Measurements from ENCODE around the gene ZNF646.
A peak's percentile ranks its signal among the peaks of the same experiment; 100 is the strongest.

Gene ZNF646, protein sequence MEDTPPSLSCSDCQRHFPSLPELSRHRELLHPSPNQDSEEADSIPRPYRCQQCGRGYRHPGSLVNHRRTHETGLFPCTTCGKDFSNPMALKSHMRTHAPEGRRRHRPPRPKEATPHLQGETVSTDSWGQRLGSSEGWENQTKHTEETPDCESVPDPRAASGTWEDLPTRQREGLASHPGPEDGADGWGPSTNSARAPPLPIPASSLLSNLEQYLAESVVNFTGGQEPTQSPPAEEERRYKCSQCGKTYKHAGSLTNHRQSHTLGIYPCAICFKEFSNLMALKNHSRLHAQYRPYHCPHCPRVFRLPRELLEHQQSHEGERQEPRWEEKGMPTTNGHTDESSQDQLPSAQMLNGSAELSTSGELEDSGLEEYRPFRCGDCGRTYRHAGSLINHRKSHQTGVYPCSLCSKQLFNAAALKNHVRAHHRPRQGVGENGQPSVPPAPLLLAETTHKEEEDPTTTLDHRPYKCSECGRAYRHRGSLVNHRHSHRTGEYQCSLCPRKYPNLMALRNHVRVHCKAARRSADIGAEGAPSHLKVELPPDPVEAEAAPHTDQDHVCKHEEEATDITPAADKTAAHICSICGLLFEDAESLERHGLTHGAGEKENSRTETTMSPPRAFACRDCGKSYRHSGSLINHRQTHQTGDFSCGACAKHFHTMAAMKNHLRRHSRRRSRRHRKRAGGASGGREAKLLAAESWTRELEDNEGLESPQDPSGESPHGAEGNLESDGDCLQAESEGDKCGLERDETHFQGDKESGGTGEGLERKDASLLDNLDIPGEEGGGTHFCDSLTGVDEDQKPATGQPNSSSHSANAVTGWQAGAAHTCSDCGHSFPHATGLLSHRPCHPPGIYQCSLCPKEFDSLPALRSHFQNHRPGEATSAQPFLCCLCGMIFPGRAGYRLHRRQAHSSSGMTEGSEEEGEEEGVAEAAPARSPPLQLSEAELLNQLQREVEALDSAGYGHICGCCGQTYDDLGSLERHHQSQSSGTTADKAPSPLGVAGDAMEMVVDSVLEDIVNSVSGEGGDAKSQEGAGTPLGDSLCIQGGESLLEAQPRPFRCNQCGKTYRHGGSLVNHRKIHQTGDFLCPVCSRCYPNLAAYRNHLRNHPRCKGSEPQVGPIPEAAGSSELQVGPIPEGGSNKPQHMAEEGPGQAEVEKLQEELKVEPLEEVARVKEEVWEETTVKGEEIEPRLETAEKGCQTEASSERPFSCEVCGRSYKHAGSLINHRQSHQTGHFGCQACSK (N-terminal part only)

DNA sequence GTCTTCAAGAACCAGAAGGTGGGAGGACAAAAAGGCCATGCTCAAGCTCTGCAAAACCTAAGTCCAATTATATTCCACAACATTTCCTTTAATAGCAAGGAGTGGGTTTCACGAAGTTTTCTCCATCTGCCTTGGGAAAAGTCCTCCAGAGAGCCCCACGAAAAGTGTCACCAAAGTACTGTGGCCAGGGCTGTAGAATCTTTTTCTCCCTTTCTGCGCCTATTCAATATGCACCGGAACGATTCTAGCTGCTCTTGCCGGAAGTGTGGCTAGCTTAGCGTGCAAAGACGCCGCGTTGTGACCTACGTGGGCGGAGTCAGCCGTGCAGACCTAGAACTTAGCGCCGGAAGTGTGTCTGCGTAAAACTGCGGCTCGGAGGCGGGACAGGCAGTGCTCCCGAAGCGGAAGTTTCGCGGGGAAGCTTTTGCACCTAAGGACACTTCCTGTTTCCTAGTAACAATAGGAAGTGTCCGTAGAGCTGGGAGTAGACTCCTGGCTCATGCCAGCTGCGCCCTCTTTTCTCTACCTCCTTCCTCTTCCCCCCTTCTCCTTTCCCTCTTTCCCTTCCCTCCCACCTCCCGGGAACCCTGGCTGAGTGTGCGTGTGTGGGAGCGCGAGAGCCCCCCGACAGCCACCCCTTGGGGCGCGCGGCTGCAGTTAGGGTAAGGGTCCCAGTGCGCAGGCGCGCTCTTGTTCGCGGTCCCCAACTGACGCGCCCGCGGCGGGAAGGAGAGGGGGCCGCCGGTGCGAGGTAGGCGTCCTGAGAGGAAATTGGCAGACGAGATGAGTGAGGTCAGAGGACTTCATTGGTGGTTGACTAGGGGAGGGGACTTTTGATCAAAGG is at the start of gene ZNF646, which contains the start of gene ZNF668:
TSS of gene ZNF646 (plus strand) at position 453 of the 844 bp plus-strand sequence. CDS start 1,903 bp downstream, outside the sequence.
TSS of gene ZNF668 (minus strand) at position 271 of the 844 bp plus-strand sequence. CDS start 9,781 bp downstream, outside the sequence.
- DNase-seq: peak; percentile 98

DNA sequence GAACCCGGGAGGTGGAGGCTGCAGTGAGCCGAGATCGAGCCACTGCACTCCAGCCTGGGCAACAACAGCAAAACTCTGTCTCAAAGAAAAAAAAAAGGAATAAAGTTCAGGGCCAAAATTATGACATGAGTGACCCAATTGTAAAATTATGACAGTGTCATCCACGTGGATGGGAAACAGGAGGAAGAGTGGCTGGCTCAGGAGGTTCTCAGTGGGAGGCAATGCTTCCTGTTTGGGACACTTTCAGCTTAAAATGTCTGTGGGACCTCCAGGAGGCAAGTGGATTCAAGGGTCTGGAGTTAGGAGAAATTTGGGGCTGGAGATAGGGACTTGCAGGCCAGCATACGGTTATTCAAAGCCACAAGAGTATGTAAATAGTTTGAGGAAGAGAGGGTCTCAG is 48.9 kb upstream of the ZNF646 start:
- DNase-seq: no peak

DNA sequence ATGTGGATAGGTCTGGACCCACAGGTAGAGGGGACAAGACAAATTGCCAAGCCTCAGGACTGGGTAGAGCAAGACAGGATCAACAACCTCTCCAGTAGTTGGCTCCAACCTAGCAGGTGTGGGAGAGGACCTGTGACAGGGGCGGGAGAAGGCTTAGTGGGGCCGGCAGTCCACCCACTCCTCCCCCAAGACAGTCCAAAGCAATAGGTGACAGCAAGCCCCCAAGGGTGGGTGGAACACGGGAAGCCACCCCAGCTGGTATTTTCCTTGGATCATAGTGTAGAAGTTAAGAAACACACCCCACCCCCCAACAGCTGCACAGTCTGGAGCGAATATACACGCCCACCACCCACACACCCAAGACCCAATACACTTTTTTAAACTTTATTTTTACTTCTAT is 45.0 kb upstream of the ZNF646 start:
- no peak for DNase-seq

DNA sequence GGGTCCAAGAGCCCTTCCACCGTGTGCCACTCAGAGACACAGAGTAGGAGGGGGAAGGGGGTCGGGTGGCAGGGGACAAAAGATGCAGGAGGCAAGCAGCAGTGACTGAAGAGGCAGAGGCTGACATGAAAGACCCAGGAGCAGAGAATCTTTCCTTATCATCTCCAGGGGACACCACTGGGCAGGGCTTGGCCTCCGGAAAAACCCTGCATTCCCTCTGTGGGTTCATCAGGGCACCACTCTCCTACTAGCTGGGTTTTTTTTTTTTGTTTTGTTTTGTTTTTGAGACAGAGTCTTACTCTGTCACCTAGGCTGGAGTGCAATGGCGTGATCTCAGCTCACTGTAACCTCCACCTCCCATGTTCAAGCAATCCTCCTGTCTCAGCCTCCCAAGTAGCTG is 42.9 kb upstream of the ZNF646 start:
- DNase-seq: no peak

DNA sequence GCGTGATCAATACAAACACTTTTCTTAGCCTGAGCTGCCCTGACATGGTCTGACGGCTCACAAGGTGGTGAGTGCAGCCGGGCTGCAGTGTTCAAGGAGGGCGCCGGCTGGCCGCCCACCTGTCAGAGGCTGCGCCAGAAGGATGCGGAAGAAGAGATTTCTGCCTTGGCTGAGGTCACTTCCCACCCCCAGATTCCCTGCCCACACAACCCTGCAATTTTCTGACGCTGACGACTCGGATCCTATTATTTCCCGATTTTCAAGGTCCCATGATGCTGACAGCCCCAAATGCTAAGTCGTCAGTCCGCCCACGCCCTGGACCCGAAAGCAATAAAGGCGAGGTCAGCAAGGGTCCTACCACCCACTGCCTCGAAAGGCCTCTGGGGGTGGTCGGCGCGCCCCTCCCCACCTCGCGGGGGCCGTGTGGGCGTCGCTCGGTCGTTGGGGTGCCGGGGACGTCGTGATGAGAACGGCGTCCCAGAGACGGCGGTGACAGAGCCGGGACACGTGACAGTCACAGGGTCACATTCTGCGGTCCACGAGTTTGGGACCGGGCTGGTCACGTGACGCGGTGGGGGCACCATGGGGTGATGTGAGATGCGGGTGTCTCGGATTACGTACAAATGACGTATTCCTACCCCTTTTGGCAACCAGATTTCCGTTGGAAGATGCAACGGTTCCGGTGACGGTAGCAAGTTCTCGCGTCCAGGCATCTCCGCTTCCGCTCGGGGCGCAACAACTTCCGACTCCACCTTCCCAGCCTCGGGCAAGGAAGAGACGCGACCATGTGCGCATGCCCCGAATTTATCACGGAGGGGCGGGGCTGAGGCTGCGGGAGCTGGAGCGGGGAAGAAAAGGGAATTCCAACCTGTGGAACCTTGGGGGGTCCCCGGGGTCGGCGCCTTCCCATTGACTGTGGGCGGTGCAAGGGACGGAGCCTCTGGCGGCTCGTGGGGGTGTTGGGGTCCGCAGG is 41.2 kb upstream of the ZNF646 start, which contains the start of gene STX4:
TSS of gene STX4 (plus strand) at position 823 of the 973 bp plus-strand sequence. CDS start 248 bp downstream, outside the sequence.
- peak; percentile 95 for DNase-seq

DNA sequence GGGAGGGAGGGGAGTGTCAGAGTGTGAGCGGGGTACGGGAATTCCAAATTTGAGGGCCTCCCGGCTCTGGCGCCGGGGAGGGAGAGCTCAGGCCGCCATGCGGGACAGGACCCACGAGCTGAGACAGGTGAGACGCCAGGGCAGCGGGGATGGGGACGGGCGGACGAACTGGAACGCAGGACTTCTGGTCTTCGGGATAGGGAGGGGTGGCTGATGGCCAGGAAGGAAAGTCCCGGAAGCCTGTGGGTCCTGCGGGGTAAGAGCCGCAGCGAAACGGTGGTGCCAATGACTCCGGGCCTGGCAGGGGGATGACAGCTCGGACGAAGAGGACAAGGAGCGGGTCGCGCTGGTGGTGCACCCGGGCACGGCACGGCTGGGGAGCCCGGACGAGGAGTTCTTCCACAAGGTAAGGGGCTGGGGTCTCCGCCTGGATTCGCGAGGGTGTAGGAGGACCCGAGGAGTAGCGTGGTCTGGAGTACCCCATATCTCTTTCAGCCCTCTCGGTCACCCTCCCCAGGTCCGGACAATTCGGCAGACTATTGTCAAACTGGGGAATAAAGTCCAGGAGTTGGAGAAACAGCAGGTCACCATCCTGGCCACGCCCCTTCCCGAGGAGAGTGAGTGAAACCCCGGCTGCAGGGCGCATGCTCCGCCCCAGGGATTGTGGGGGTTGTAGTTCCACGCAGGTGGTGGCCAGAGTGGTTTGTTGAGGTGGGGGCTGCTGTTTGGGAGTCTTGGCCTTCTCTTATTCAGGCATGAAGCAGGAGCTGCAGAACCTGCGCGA is 40.3 kb upstream of the ZNF646 start:
- DNase-seq: peak; percentile 55

DNA sequence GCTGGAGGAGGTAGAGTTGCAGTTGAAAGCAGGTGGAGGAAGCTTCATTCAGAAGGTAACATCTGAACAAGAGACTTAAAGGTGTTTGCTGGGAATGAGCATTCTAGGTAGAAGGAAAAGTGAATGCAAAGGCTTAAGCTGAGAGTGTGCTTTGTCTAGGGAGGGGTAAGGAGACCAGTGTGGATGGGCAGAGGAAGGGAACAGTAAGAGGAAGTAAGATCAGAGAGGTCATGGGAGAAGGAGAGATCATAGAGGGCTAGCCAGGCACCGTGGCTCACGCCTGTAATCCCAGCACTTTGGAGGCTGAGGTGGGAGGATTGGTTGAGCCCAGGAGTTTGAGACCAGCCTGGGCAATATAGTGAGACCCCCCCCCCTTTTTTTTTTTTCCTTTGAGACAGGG is 37.5 kb upstream of the ZNF646 start:
- no peak for DNase-seq

DNA sequence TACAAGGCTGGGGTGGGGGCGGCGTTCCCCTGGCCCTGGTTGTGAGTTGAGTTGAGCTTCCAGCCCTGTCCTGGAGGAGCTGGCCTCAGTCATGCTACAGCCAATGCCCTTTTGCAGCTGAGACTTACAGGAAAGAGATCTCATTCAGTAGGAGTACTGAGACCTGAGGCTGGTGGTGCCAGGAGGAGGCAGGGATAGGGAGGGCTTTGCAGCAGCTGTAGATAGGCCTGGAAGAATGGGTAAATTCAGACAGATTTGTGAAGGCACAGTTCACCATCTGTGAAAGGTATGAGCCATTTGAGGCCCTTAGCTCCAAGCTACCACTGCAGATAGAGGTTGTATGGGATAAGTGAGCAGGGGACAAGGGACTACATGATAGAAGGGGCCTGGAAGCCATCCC is 35.2 kb upstream of the ZNF646 start:
- no peak for DNase-seq

DNA sequence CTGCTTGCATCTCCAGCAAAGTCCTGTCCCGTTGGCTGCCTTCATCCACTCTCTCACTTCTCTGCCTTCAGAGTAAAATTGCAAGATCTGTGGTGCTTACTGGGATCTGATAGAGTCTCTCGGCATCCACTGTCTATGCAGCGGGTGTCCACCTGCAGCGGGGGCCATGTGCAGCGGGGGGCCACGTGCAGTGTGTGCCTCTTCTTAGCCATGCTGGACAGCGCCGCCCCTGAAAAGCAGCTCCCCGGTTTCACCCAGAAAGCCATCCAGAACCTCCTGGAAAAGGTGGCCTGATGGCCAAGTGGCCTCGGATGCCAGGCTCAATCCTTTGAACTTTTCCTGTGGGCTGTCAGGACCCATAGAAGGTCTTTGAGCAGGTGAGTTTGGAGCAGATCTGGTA is 31.4 kb upstream of the ZNF646 start:
- no peak for DNase-seq

DNA sequence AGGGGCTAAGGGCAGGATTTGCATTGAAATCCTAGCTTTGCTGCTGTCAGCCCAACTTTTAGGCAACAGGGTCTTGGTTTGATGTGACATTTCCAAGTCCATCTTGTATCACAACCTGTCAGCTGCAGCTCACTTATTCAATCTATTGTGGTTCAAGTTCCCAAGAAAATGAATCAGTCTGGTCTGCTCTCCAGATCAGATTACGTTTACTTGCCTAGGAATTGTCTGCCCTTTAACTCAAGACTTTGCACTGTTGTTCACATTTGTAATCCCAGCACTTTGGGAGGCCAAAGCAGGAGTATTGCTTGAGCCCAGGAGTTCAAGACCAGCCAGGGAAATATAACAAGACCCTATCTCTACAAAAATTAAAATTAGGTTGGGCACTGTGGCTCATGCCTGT is 30.9 kb upstream of the ZNF646 start:
- no peak for DNase-seq

DNA sequence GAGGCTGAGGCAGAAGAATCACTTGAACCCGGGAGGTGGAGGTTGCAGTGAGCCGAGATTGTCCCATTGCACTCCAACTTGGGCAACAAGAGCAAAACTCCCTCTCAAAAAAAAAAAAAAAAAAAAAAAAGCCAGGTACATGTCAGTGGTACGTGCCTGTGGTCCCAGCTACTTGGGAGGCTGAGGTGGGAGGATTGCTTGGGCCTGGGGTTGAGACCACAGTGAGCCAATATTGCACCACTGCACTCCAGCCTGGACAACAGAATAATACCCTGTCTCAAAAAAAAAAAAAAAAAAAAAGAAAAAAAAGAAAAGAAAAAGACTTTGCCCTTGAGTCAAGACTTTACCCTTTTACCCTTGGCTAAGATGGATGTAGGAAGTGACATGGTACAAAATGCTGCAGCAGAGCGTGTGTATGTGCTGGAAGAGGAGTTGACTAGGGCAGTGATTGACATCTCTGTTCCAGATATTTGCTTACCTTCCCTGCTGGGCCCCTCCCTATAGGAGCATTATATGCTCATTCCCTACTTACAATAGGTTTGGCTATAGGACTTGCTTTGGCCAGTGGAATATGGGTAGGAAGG is 30.2 kb upstream of the ZNF646 start:
- no peak for DNase-seq

DNA sequence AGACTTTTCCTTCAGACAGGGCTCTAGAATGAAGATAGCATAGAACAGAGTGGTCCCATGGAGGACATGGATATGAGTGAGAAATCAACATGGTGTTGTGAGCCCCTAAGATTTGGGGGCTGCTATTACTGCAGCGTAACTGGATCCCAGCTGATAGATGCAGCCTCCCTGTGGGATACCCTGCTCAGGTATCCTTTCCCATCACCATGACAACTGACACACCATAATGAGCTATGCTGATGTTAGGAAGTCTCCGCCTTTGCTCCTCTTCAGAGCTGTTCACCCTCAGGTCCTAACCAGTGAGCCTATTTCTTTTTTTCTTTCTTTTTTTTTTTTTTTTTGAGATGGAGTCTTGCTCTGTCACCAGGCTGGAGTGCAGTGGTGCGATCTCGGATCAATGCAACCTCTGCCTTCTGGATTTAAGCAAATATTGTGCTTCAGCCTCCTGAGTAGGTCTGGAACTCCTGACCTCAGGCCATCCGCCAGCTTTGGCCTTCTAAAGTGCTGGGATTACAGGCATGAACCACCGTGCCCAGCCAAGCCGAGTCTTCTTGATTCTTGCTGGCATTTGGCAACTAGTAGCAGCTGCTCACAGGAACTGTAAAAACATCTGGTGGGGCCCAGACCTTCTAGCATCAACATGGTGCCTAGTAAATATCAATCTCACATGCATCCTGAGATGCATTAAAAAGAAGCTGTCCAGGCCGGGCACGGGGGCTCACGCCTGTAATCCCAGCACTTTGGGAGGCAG is 23.8 kb upstream of the ZNF646 start:
- DNase-seq: no peak

DNA sequence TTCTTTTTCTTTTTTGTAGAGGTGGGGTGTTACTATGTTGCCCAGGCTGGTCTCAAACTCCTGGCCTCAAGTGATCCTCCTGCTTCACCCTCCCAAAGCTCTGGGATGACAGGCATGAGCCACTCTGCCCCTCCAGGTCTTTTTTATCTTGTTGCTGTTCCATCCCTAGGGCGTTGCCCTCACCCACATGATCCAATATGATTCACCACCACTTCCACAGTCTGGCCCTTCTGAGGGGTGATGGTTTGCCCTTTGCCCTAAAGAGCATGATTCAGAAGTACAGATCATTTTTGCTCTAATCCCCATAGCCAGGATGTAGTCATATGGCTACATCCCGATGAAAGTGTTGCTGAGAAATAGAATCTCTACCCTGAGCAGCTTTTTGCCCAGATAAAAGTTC is 22.1 kb upstream of the ZNF646 start:
- DNase-seq: no peak

DNA sequence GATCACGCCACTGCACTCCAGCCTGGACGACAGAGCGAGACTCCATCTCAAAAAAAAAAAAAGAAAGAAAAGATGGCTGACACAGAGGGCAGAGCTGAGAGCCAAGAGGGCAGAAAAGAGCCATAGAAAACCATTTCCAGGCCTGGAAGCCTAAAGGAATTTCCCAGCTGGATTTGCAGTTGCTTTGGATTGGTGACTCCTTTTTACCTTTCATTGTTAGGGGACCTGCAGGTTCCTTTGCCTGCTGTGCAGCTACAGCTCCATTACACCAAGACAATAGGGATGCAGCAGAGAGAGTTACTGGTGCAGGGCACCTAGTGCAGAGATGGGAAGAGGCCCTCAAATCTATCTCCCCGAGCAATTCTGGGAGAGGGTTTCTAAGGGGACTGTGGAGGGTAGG is 18.6 kb upstream of the ZNF646 start:
- no peak for DNase-seq

DNA sequence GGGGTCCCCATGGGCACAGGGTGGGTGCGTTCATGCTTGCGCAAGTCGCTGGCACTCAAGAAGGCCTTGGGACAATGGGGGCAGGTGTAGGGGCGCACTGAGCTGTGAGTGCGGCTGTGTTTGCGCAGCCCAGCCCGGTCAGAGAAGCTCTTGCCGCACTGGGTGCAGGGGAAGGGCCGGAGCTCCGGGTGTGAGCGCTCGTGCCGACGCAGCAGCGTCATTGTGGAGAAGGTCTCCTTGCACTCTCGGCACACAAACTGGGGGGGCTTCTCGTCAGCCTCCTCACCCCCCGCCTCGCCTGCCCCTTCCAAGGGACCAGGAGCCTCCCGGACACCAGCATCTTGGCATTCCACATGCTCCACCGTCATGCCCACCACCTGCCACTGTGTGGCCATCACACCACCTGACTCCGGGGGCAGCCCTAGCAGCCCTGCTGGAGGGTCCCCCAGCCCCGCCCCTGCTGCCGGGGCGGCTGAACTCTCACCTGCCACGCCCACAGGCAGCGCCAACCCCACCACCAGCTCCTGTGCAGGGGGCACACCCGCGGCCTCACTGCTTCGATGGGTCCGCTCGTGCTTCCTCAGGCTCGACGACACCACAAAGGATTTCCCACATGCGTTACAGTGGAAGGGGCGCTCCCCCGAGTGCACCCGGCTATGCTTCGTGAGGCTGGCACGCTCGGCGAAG is 13.0 kb upstream of the ZNF646 start:
- no peak for DNase-seq

DNA sequence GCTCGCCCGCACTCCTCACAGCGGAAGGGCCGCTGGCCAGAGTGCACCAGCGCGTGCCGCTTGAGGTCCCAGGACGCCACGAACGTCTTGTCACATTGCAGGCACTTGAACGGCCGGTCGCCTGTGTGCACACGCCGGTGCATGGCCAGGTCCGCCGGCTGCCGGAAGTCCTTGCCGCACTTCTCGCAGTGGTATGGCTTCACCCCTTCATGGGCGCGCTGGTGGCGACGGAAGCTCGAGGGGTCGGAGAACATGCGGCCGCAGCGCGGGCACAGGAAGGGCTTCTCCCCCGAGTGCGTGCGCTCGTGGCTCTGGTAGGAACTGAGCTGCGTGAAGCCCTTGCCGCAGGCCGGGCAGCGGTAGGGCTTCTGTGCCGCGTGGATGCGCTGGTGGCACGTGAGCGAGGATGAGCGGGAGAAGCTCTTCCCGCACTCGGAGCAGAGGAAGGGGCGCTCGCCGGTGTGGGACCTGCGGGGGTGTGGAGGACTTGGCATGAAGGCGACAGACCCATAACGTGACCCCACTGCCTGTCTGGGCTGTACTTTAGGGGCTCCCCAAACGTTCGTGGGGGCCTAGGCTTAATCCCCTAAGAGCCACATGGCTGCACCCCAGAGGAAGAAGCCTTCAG is 12.3 kb upstream of the ZNF646 start:
- no peak for DNase-seq

DNA sequence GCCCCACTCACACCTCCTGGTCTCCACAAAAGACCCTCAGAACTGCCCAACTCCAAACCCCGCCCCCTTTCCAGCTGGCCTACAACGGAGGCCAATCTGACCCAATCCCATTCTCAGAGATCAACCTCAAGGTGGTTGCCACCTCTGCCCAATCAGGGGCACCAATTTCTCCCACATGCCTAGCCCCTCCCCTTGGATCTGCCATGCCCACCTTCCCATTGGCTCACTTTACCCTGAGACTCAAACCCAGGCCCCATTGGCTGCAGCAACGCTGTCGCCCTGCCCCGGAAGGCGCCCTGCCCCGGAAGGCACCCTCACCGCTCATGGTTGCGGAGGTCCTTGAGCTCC is 10.8 kb upstream of the ZNF646 start:
- peak; percentile 85 for DNase-seq
